ENCODE data around the gene CENPO.

Gene CENPO

DNA sequence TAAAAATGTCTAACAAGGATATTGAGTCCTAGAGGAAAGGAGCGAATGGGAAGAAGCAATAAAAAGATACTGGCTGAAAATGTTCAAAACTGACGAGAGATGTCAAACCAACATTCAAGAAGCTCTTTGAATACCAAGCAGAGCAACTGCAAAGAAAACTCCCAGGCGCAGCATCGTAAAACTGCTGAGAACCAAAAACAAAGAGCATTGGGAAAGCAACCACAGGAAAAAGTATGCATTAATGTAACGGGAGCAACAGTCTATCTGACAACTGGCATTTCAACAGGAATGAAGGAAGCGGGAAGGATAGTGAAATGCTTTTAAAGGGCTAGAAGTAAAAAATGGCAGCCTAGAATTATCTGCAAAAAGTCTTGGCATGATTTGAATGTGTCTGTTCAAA, 73.7 kb downstream of the CENPO start:
- DNase-seq = no peak

DNA sequence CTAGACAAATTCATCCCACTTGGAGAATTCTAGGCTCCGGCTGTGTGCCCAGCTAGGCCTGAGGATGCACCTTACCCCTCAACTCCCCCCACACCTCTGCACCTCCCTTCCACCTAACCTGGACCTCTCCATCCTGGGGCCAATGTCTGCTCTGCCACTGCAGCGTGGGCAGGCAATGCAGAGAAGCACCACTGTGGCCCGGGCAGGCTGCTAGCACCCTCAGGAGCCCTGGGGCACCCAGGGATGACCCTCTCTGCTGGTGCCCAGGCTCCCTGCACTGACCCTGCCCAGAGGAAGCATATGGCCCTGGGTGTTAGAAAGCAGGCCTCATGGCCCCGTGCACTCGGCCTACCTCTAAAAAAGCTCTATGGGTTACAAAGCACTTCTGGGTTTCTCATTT, 77.2 kb downstream of the CENPO start:
- DNase-seq = no peak

GRCh38 chr2:24870891-24871705, 77.9 kb downstream of the CENPO start:
- DNase-seq = no peak

- DNase-seq = no peak
Measured at GRCh38 chr2:24871852-24872333, 78.7 kb downstream of the CENPO start.

Measured in NCI-H69 (cell line).